Erythroblast (primary cell): ENCODE measurements around the gene SAMD5.

Experiments
- GATA1 ChIP-seq: IDR thresholded peaks from 2 replicates; pipeline ENCODE4 v1.6.1; 2011; ENCODE audit warnings: low read depth, mild to moderate bottlenecking, control low read depth, low read length, moderate library complexity
- POLR2A ChIP-seq: IDR thresholded peaks from 2 replicates; pipeline ENCODE4 v1.6.1; 2011; ENCODE audit warnings: mild to moderate bottlenecking, low read length

DNA sequence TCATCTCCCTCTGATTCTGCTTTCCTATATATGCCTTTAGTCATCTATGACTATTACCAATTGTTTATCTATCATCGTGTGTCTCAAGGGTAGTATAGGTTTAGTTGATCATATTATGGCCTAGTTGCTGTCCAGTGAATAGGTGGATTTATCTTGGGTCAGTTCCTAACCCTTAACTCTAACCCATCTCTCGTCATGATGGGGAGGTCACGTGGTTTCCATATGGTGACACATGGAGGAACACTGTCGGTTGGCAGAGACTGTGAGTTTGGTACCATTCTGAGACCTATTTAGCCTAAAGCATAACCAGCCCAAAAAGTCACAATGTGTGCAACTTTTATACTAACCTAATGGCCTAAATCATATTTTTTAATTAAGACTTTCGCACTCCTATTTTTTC, 103.5 kb downstream of the SAMD5 start:
- no peak for TF ChIP-seq POLR2A
- TF ChIP-seq GATA1: no peak
